Germinal center (tissue), 1 donor: ENCODE results near the gene LKAAEAR1.
"Not testable (repeated sequence)": the region's sequence is repeated elsewhere in the genome, so short reads cannot be mapped to it uniquely, and the experiment has no call there.

Experiments used
- DNase-seq: peaks from one replicate; pipeline ENCODE4 v3.0.0; 2012; ENCODE audit warnings: mixed read lengths, low spot score

LKAAEAR1 gene

GRCh38 chr20:64098471-64099013, 14.3 kb upstream of the LKAAEAR1 start:
- DNase-seq = no peak

- DNase-seq = no peak
These were observed 12.3 kb upstream of the LKAAEAR1 start for GRCh38 chr20:64096535-64096934.

DNA sequence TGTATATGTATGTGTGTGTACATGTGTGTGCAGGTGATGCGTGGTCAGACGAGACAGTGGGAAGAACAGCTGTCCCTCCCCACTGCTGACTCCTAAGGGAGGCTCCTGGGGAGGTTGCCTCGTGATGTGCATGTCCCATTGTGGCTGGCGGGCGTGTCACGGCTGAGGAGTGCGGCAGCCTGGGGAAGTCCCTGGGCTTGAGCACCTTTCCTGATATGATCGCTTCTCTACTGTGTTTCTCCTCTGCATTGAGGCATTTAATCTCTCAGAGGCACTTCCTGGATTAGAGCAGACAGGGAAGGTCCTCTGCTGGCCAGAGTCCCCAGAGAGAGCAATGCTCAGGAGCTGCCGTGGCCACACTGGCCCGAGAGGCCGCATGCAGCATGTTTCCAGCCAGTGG, 11.7 kb upstream of the LKAAEAR1 start:
- DNase-seq = no peak

- DNase-seq = no peak
These were observed 11.3 kb upstream of the LKAAEAR1 start for GRCh38 chr20:64095455-64095854.

- DNase-seq = no peak
These were observed 8.9 kb upstream of the LKAAEAR1 start for GRCh38 chr20:64093013-64093503.

DNA sequence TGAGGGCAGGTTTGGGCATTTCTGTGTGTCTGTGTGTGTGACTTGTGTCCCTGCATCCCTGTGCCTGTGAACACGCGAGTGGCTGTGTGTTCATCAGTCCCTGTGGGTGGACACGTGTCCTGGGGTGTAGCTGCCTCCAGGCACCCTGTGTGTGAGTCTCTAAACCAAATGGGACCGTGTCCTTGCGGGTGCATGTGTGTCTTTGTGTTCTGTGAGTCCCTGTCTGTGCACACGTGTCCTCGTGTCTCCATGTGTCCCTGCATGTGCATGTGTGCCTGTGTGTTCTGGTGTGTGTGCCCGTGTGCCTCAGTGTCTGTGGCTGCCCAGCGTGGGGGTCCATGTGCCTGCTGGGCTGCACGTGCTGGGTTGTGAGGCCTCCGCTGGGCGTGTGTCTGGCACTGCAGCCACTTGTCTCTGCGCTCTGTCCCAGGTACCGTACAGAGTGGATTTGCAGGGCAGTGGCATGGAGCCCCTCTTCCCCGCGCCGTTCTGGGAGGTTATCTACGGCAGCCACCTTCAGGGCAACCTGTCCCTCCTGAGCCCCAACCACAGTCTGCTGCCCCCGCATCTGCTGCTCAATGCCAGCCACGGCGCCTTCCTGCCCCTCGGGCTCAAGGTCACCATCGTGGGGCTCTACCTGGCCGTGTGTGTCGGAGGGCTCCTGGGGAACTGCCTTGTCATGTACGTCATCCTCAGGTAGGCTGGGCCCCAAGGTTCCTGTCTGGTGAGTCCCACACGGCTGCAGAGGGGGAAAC, 8.2 kb upstream of the LKAAEAR1 start:
- no peak for DNase-seq

DNA sequence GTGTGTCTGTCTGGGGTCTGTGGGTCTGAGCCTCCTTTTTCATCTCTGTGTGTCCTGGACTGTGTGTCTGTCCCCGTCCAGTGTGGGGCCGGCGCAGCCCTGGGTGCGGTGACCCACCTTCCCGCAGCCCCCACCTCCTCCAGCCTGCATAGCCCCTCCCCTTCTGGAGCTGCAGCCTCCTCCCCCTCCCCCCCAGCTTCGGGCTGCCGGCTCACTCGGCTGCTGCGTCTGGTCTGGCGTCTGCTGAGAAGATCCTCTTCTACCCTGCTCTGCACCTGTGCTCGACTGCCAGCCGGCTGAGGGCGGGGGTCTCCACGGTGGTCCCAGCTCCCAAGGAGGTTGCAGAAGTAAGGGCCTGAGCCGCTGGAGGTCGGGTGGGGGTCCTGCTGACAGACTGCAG, 7.6 kb upstream of the LKAAEAR1 start:
- no peak for DNase-seq

- DNase-seq = no peak
These were observed 7.1 kb upstream of the LKAAEAR1 start for GRCh38 chr20:64091340-64091739.

DNA sequence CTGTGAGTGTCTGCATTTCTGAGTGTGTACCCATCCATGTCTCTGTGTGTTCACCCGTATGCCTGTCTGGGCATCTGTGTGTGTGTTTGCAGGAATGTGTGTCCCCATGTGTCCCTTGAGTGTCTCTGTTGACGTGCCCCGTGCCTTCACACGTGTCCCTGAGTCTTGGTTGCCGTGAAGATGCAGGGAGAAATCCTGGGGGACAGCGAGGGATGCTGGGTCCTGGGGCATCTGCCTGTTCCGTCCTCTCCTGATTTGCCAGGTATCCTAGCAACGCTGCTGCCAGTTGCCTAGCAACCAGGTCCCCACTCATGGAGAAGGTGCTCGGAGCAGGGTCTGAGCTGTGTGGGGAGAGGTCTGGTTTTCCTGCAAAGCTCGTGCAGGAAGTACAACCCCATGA, 6.0 kb upstream of the LKAAEAR1 start:
- no peak for DNase-seq

- DNase-seq = not testable (repeated sequence)
These were observed 4.4 kb upstream of the LKAAEAR1 start for GRCh38 chr20:64088586-64088985.

DNA sequence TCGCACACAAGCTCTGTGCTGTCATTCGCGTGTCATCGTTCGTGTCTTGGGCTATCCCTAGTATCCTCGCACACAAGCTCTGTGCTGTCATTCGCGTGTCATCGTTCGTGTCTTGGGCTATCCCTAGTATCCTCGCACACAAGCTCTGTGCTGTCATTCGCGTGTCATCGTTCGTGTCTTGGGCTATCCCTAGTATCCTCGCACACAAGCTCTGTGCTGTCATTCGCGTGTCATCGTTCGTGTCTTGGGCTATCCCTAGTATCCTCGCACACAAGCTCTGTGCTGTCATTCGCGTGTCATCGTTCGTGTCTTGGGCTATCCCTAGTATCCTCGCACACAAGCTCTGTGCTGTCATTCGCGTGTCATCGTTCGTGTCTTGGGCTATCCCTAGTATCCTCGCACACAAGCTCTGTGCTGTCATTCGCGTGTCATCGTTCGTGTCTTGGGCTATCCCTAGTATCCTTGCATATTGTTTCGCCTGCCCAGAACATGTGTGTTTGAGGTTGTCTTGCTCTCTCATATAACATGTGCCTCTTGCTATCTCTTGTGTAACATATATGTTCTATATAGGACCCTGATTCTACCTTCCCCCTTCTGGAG, 3.1 kb upstream of the LKAAEAR1 start:
- not testable (repeated sequence) for DNase-seq

- no peak for DNase-seq
These were observed 2.6 kb upstream of the LKAAEAR1 start for GRCh38 chr20:64086801-64087200.

DNA sequence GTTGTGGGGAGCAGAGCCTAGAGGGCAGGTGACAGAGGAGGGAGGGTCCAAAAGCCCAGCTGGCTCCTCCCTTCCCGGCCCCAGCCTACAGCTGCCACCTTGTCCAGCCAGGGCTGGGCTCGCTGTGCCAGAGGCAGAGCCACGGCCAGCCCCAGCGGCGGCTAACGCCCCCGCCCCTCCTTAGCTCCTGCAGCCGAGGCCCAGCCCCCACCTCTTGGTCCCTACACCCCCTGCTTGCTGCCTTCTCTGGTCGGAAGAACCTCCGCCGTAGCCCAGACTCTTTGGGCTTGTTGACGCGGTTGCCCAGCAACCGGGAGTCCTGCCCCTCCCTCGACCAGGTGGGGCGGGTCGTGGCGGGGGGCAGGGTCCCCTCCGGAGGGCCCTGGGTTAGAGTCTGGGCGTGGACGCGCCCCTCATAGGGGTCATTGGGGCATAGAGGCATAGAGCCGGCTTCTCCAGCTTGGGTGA, 521 bp upstream of the LKAAEAR1 start:
- DNase-seq = no peak

DNA sequence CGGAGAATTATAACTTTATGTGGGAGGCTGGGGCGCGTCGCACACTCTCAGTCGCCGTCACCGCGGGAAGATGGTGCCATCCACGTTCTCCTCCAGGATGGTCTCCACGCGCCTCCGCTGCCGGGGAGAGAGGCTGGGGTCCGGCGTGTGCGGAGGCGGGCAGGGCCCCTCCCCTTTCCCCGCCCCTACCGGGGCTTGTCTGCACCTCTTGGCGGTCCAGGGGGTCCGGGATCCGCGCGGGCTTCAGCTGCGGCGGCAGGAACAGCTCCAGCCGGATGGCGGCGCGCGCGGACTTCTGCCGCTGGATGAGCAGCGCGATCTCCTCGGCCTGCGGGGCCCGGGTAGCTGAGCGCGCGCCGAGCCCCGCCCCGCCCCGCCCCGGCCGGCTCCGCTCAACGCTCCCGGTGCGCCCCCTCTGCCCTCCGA, 807 bp downstream of the LKAAEAR1 start:
- peak; percentile 65 for DNase-seq

- DNase-seq = no peak
These were observed 1.3 kb downstream of the LKAAEAR1 start for GRCh38 chr20:64082820-64083377.

GRCh38 chr20:64082126-64082731, 2.0 kb downstream of the LKAAEAR1 start:
- DNase-seq = no peak

DNA sequence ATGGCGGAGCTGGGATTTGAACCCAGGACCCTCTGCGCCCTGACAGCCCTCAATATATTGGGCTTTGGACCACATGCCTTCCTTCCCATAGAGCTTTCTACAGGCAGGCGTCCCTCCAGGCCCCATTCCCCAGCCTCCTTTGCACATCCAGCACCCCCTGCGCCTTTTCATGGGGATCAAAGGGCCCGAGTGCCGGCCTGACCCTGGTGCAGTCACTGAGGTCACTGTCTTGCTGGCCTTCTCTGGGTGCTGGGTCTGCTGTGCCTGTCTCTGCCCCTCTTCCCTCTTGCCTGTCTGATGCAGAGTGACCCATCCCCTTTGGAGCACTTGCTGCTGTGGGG, 2.6 kb downstream of the LKAAEAR1 start:
- no peak for DNase-seq

- no peak for DNase-seq
These were observed 3.2 kb downstream of the LKAAEAR1 start for GRCh38 chr20:64080813-64081623.

DNA sequence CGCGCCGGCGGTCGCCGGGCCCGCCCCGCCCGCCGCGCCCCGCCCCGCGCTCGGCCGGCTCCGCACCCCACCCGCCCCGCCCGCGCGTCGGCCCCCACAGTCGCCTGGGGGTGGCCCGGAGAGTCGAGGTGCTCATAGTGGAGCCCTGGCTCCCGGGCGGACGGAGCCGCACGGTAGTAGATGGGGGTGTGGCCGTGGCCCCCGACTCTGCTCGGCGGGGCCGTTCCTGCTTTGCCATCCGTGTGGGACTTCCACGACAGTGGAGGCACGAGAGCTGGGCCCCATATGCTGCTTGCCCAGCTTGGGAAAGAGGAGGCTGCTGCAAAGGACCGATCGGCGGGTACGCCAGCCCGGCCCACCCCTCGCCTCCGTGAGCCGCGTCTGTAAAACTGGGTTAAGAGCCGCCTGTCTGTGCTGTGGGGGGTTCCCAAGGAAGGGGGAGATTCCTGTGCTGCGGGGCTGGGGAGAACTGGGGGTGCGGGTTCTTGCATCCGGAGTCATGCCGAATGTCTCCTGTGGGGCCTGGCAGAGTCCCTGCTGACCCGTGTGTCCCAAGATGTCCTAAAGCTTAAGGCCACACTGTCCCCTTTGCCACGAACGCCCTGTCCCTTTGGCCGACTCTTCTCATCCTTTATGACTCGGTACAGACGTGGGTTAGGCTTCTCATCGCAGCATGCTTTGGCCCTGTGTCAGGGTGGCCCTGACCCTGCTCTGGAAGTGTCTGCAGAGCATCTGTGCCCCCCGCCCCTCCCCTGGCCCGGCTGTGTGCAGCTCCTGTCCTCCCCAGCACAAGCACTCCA, 4.0 kb downstream of the LKAAEAR1 start, which contains the start of gene OPRL1:
Gene OPRL1, plus strand, starts transcription at position 70 of the 800 bp plus-strand sequence. CDS start 12,639 bp downstream, outside the sequence.
- DNase-seq = no peak

DNA sequence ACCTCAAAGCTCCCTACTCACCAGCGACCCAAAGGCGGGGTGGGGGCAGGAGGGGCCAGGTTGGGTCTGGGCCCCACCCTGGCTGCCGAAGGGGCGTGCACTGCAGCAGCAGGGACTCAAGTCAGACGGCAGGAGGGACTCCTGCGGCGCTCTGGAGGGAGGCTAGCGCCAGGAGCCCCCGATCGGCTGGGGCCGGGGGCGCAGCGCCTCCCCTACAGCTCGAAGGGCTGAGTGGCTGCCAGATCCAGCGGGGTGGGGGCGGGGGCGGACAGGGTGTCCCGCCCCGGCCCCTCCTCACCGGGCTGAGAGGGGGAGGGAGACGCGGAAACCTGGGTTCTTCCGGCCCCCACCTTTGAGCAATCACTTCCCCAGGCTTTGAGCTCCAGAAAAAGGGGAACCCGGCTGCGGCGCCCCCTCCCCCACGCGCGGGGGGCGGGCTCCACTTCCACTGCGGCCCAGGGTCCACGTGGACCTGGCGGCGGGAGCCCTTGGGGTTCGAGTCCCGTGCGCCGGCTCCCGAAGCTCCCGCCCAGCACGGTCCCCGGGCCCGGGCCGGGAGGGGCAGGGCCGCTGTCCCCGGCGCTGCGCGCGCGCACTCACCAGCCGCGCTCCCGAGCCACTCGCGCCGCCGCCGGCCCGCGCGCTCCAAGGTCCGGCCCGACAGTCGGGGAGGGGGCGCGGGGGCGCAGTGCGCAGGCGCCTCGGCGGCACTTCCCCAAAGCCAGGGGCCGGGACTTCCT, 4.8 kb downstream of the LKAAEAR1 start, which contains the start of gene RGS19:
Gene RGS19, minus strand, starts transcription at position 246 of the 740 bp plus-strand sequence. CDS start 2,632 bp downstream, outside the sequence.
- peak; percentile 82 for DNase-seq
